Melanocyte of skin (primary cell): ENCODE measurements around the gene SCN4A. TPM values are rescaled to one million over a fixed set of nuclear protein-coding genes. Genes with fewer than 3 reads are reported as not detected.

ENCODE experiments used
- small RNA-seq, 2 donors: library from RNA; depleted of rRNA; stranded (forward); fragments of <200 nt; gene quantifications; one replicate each; pipeline ENCODE3, GENCODE V24; 2012
- total RNA-seq, 2 donors: library from RNA; depleted of rRNA; stranded (reverse); fragments of >200 nt; gene quantifications; 2 replicates each; pipeline ENCODE4 v1.2.3, GENCODE V29; 2012

SCN4A gene
- not detected for total RNA-seq

GRCh38 chr17:63972796-63973195 is at the start of gene SCN4A:
TSS of gene SCN4A (minus strand) at chr17:63972918. CDS start at chr17:63972841, 77 bp downstream.

DNA sequence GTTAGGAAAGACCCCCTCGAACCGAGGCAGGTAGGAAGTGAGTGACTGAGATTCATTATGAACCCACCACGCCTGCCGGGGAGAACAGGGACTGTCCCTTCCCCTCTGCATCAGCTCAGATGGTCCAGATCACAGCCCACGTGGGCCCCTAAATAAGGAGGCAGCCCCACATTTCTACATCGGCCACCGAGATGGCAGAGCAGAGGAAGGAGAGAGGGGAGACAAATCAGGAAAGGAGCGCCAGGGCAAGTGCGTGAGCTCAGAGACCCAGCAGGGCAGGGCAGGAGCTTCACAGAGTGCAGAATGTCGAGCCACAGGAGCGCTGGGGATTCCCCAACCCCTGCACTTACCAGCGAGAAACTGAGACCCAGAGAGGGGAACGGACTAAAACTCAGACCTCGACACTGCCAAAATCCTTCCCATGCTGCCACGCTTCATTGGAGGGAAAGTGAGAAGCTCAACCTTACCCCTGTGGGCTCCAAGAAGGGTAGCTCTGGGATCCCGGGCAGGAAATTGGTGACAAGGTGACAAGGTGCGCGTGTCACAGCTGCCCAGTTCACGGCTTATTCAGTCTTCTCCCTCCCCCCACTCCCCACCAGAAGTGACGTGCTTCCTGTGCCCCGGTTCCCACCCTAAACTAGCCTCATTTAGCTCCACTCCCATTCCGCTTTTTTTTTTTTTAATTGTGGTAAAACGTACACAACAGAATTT is 47.5 kb upstream of the SCN4A start, which contains the start of gene ICAM2:
TSS of gene ICAM2 (minus strand) at position 578 of the 711 bp plus-strand sequence. CDS start 13,942 bp downstream, outside the sequence.

GRCh38 chr17:63998050-63998720 is 25.5 kb upstream of the SCN4A start, which contains the start of gene PRR29:
TSS of gene PRR29 (plus strand) at chr17:63998351. CDS start at chr17:63998365, 14 bp downstream.

DNA sequence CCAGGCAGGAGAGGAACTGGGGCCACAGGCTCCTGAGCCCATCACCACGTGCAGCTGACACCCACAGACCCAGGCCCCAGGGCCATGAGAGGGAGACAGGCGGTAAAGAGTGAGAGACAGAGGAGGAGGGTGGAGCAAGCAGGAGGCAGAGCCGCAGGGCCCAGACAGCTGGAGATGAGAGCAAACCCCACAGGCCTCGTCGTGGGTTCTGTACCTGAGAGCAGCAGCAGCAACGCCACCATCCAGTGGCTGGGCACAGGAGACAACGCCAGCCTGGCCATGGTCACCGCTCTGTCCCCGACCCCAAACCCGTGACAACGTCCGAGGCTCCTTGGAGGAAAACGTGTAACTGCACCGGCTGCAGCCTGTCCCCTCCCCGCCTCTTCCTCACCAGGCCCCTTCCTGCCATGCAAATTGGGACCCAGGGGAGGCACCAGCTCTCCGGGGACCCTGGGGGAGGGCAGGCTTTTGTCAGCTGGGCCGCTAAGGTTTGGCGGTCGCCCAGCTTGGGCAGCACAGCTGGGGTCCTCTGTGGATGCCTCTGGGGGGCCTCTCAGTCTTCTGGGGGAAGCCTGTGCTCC is 40.6 kb downstream of the SCN4A start, which contains the start of gene CD79B:
TSS of gene CD79B (minus strand) at position 351 of the 581 bp plus-strand sequence. CDS start at position 281, 70 bp downstream.

DNA sequence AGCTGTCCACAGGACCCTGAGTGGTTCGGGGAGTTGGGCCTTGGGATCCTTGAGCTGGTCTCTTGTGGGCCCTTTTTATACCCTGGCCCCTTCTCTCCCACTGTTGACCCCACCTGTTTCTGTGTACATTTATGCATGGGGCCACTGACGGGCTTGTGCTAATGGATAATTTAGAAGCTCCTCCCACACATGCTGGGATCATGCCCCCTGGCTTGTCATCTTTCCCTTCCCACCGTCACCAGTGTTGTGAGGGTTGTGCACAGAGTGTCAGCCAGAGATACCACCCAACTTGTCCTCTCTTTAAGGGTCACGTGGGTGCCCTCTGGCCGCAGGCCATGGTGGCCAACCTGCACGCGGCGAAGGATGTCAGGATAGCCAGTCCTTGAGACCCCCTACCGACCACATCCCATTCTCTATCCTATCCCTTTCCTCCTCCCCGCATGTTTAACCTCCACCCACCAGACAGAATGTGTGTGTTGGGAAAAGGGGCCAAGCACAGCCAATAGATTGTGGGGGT is 53.9 kb downstream of the SCN4A start, which contains the start of gene GH1:
TSS of gene GH1 (minus strand) at position 51 of the 517 bp plus-strand sequence. CDS start 63 bp downstream, outside the sequence.

DNA sequence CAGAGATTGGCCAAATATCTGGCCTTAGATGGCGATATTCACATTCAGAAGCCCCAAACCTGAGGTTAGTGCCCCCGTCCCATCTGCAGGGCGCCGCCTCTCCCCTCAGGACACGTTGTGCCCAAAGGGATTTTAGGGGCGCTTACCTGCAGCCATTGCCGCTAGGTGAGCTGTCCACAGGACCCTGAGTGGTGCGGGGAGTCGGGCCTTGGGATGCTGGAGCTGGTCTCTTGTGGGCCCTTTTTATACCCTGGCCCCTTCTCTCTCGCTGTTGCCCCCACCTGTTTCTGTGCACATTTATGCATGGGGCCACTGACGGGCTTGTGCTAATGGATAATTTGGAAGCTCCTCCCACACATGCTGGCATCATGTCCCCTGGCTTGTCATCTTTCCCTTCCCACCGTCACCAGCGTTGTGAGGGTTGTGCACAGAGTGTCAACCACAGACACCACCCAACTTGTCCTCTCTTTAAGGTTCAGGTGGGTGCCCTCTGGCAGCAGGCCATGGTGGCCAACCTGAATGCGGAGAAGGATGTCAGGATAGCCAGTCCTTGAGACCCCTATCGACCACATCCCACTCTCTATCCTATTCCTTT is 61.6 kb downstream of the SCN4A start, which contains the start of gene CSHL1:
TSS of gene CSHL1 (minus strand) at position 218 of the 595 bp plus-strand sequence. CDS start at position 156, 62 bp downstream.

DNA sequence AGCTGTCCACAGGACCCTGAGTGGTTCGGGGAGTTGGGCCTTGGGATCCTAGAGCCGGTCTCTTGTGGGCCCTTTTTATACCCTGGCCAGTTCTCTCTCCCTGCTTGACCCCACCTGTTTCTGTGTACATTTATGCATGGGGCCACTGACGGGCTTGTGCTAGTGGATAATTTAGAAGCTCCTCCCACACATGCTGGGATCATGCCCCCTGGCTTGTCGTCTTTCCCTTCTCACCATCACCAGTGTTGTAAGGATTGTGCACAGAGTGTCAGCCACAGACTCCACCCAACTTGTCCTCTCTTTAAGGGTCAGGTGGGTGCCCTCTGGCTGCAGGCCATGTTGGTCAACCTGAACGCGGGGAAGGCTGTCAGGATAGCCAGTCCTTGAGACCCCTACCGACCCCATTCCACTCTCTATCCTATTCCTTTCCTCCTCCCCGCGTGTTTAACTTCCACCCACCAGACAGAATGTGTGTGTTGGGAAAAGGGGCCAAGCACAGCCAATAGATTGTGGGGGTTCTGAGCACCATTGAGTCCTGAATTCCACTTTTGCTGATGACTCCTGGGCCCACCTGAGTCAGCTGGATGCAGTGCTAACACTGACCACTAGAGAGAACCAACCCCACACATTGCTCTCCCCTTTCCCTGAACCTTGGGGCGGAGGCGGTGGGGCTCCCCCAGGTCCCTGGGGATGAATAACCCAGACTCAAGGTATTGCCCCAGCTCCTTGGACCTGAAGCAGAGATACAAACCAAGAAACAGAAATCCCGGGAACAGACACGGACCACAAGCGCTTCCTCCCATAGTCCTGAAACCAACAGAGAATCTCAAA is 76.0 kb downstream of the SCN4A start, which contains the start of gene CSH1:
TSS of gene CSH1 (minus strand) at position 51 of the 831 bp plus-strand sequence. CDS start 63 bp downstream, outside the sequence.

Small RNAs within 50 kb of the gene (small RNA-seq; reads per million reads assigned to genes)
- gene AC127029.1 (0 to 0.17 reads per million in 2 donors), gene GH1 (0 reads per million in 2 donors)

Other genes starting within 250 kb of the SCN4A start
- gene STRADA, start 231.1 kb downstream of the SCN4A start, total RNA-seq = 10 to 100 TPM; 34.3 to 34.4 TPM
- 10 to 100 TPM; 57.5 to 75.6 TPM for gene CCDC47, start 199.3 kb downstream of the SCN4A start, total RNA-seq
- gene DDX42, start 198.7 kb downstream of the SCN4A start, total RNA-seq = 10 to 100 TPM; 63.3 to 67.9 TPM
- 10 to 100 TPM; 21.3 to 43.0 TPM for gene PSMC5, start 145.5 kb downstream of the SCN4A start, total RNA-seq
- 10 to 100 TPM; 57.8 to 80.9 TPM for gene FTSJ3, start 145.3 kb downstream of the SCN4A start, total RNA-seq
- gene SMARCD2, start 130.2 kb downstream of the SCN4A start, total RNA-seq = 10 to 100 TPM; 93.6 to 97.7 TPM
- gene CSH2, start 99.2 kb downstream of the SCN4A start, total RNA-seq = not detected
- gene GH2, start 91.0 kb downstream of the SCN4A start, total RNA-seq = not detected
- gene CSH1, start 76.3 kb downstream of the SCN4A start, total RNA-seq = not detected
- gene CSHL1, start 61.7 kb downstream of the SCN4A start, total RNA-seq = not detected
- not detected for gene GH1, start 54.1 kb downstream of the SCN4A start, total RNA-seq
- 10 to 100 TPM; 20.6 to 29.0 TPM for gene CD79B, start 40.6 kb downstream of the SCN4A start, total RNA-seq
- under 1 TPM in 1 of 2 donors, not detected in 1; under 0.01 TPM for gene PRR29, start 25.4 kb upstream of the SCN4A start, total RNA-seq
- gene ICAM2, start 47.7 kb upstream of the SCN4A start, total RNA-seq = under 1 TPM in 1 of 2 donors, not detected in 1; 0.33 TPM
- 1 to 10 TPM; 4.5 to 5.0 TPM for gene ERN1, start 157.2 kb upstream of the SCN4A start, total RNA-seq